Spleen (tissue), 11 donors: Measurements from ENCODE around the gene HPCAL1. TPM values are rescaled to one million over a fixed set of nuclear protein-coding genes. Genes with fewer than 3 reads are reported as not detected.

Experiments
- DNase-seq: peaks from one replicate; pipeline ENCODE4 v3.0.0-alpha.2; 2020
- H3K27ac ChIP-seq, 8 donors: fragments of 200-600 bp; sonication (generic) in 7 of 8; 1 replicate in 4 of 8; 2 replicates in 4 of 8; pipeline versions ENCODE4 v1.5.0 to v1.8.0; 2016 to 2021; ENCODE audit warnings: inconsistent platforms in 4 of 8, mild to moderate bottlenecking in 4 of 8, moderate library complexity in 1 of 8
- H3K27me3 ChIP-seq, 7 donors: fragments of 200-600 bp; sonication (generic) in 6 of 7; replicated peaks in 1 of 7; 1 replicate in 4 of 7; 2 replicates in 3 of 7; pipeline versions ENCODE4 v1.5.0 to v1.8.0; 2016 to 2021; ENCODE audit warnings: inconsistent platforms in 3 of 7, mild to moderate bottlenecking in 1 of 7
- H3K36me3 ChIP-seq, 6 donors: fragments of 200-600 bp; sonication (generic) in 5 of 6; 1 replicate in 4 of 6; 2 replicates in 2 of 6; pipeline versions ENCODE4 v1.5.0 to v1.8.0; 2016 to 2021; ENCODE audit warnings: inconsistent platforms in 2 of 6
- H3K4me1 ChIP-seq, 6 donors: fragments of 200-600 bp; sonication (generic) in 5 of 6; 1 replicate in 3 of 6; 2 replicates in 3 of 6; pipeline versions ENCODE4 v1.5.0 to v1.8.0; 2016 to 2021; ENCODE audit warnings: inconsistent platforms in 3 of 6
- H3K4me3 ChIP-seq, 8 donors: fragments of 200-600 bp; sonication (generic) in 7 of 8; 1 replicate in 4 of 8; 2 replicates in 4 of 8; pipeline versions ENCODE4 v1.5.0 to v1.8.0; 2016 to 2021; ENCODE audit warnings: inconsistent platforms in 4 of 8, mild to moderate bottlenecking in 4 of 8, moderate library complexity in 2 of 8
- H3K9me3 ChIP-seq, 8 donors: fragments of 200-600 bp; sonication (generic) in 7 of 8; 1 replicate in 4 of 8; 2 replicates in 4 of 8; pipeline versions ENCODE4 v1.5.0 to v1.8.0; 2016 to 2021; ENCODE audit warnings: inconsistent platforms in 4 of 8
- CTCF ChIP-seq, 11 experiments: fragments of 200-600 bp in 7 of 11; fragments of 450-650 bp in 4 of 11; sonication (generic) in 4 of 11; IDR thresholded peaks in 8 of 11; conservative IDR thresholded peaks in 3 of 11; 1 replicate in 7 of 11; 2 replicates in 4 of 11; pipeline versions ENCODE4 v1.4.0 to v1.8.0; 2016 to 2021; ENCODE audit warnings: antibody characterized with exemption in 11 of 11, inconsistent platforms in 4 of 11, mild to moderate bottlenecking in 1 of 11
- POLR2A ChIP-seq, 3 donors: fragments of 450-650 bp; IDR thresholded peaks; one replicate each; pipeline ENCODE4 v1.5.1; 2017; ENCODE audit warnings: antibody characterized with exemption in 3 of 3, mild to moderate bottlenecking in 1 of 3
- POLR2AphosphoS5 ChIP-seq, 3 donors: sonication (generic); formaldehyde crosslinking; IDR thresholded peaks; one replicate each; pipeline ENCODE4 v1.5.1; 2017; ENCODE audit warnings: antibody characterized with exemption in 3 of 3
- WGBS, 5 donors: extraction: QIAGEN DNeasy Blood & Tissue Kit in 3 of 5; methylation state at CpG; one replicate each; pipeline versions ENCODE4 v1.1.5 to v1.1.7; 2013 to 2018; 5-methylcytosine and 5-hydroxymethylcytosine counted together
- intact Hi-C: fragments of 100-400 bp; cut with DNase I; formaldehyde crosslinking; loops from one replicate; pipeline ENCODE4 v1.15.0; 2023; ENCODE audit warnings: low total_unique reads
- polyA plus RNA-seq, 3 donors: library from polyadenylated mRNA; stranded (reverse); fragments of 200-250 nt; gene quantifications; one replicate each; pipeline ENCODE4 v1.2.1, GENCODE V29; 2013
- total RNA-seq, 7 donors: library from RNA; depleted of rRNA in 3 of 7; stranded (reverse); fragments of >200 nt in 3 of 7; fragmentation: NEBNext Ultra II Directional in 4 of 7; extraction: Animal tissue kit (Norgen Biotek cat#: 25700) in 4 of 7; gene quantifications; one replicate each; pipeline versions ENCODE4 v1.1.0 to v1.2.1, GENCODE V29; 2016 to 2021
- donor health status: healthy with polysubstance abuse.
- donor health status: DM: no; HTN: no; CAD: no; lungs with moderate emphysema.
- donor health status: DM: no; HTN: no; CAD: no.
- donor health status: Bipolar disorder and iron deficiency.
- donor health status: healthy.
- donor health status: DM: no; HTN: no; CAD: no.
- donor health status: DM: yes; HTN: yes; CAD: no.

The HPCAL1 gene
- total and polyA plus RNA-seq, 10 donors: 41.9 to 80.6 (median 57.7) TPM

- H3K9me3 ChIP-seq: peaks cover 0 to 4% (median 0%) of the 10 kb centered on the region in 8 donors
- H3K36me3 ChIP-seq: peaks cover 0 to 43% (median 13%) of the 10 kb centered on the region in 6 donors
- WGBS, 5 donors: 61 to 89% (median 82%) methylated on average over 6 to 12 of the region's 12 CpGs
- intact Hi-C loops: no loop called here
- H3K27me3 ChIP-seq: no peaks in the 10 kb centered on the region
- no peak for DNase-seq
- peaks cover 0 to 55% (median 15%) of the 10 kb centered on the region in 6 donors for H3K4me1 ChIP-seq
- no peak overlapping the region for H3K27ac ChIP-seq
- no peak overlapping the region for H3K4me3 ChIP-seq
- TF ChIP-seq POLR2AphosphoS5 (IDR thresholded peaks at IDR 0.05) (peak in 1 of 3 donors; percentile 14), POLR2A (IDR thresholded peaks at IDR 0.05) (no peak)
These were observed 112.9 kb downstream of the HPCAL1 start for GRCh38 chr2:10415640-10416039.

- TF ChIP-seq POLR2A (IDR thresholded peaks at IDR 0.05) (no peak), POLR2AphosphoS5 (IDR thresholded peaks at IDR 0.05) (no peak), CTCF (IDR thresholded peaks at IDR 0.05 in 8 of 11, conservative IDR thresholded peaks at IDR 0.05 in 3 of 11) (no peak)
- peaks cover 0 to 46% (median 25%) of the 10 kb centered on the region in 6 donors for H3K36me3 ChIP-seq
- 90 to 97% (median 92%) methylated on average over 5 to 6 of the region's 6 CpGs for WGBS, 5 donors
- H3K4me3 ChIP-seq: no peak overlapping the region
- intact Hi-C loops: no loop called here
- no peak for DNase-seq
- no peaks in the 10 kb centered on the region for H3K9me3 ChIP-seq
- H3K27ac ChIP-seq: no peak overlapping the region
- no peaks in the 10 kb centered on the region for H3K27me3 ChIP-seq
- peaks cover 0 to 34% (median 8%) of the 10 kb centered on the region in 6 donors for H3K4me1 ChIP-seq
These were observed 115.0 kb downstream of the HPCAL1 start for GRCh38 chr2:10417551-10418335.

GRCh38 chr2:10419553-10420257, 117.0 kb downstream of the HPCAL1 start:
- Histone ChIP-seq H3K27me3 (no peaks in the 10 kb centered on the region), H3K4me1 (peaks cover 0 to 14% (median 0%) of the 10 kb centered on the region in 6 donors), H3K36me3 (peaks cover 0 to 63% (median 38%) of the 10 kb centered on the region in 6 donors), H3K4me3 (no peak overlapping the region), H3K9me3 (no peaks in the 10 kb centered on the region), H3K27ac (no peak overlapping the region)
- TF ChIP-seq POLR2A (IDR thresholded peaks at IDR 0.05): no peak
- peak in 1 of 3 donors; percentile 33 for TF ChIP-seq POLR2AphosphoS5 (IDR thresholded peaks at IDR 0.05)
- WGBS, 5 donors: 95 to 98% (median 97%) methylated on average over 26 to 54 of the region's 54 CpGs
- DNase-seq: peak; percentile 75
- intact Hi-C loops: no loop called here

GRCh38 chr2:10422251-10422650, 119.5 kb downstream of the HPCAL1 start:
- Histone ChIP-seq H3K4me1 (peaks cover 0 to 8% (median 0%) of the 10 kb centered on the region in 6 donors), H3K9me3 (no peaks in the 10 kb centered on the region), H3K27me3 (no peaks in the 10 kb centered on the region), H3K36me3 (peaks cover 3 to 84% (median 60%) of the 10 kb centered on the region in 6 donors), H3K4me3 (no peak overlapping the region), H3K27ac (no peak overlapping the region)
- intact Hi-C loops: no loop called here
- TF ChIP-seq CTCF (IDR thresholded peaks at IDR 0.05 in 8 of 11, conservative IDR thresholded peaks at IDR 0.05 in 3 of 11): no peak
- no peak for TF ChIP-seq POLR2A (IDR thresholded peaks at IDR 0.05)
- TF ChIP-seq POLR2AphosphoS5 (IDR thresholded peaks at IDR 0.05): no peak
- peak; percentile 54 for DNase-seq
- 67 to 93% (median 86%) methylated on average over 6 of the region's 6 CpGs for WGBS, 5 donors
